H1 (cell line): ENCODE results near the gene YAP1. TPM values are rescaled to one million over a fixed set of nuclear protein-coding genes. Genes with fewer than 3 reads are reported as not detected.

ENCODE experiments used
- CTCF ChIA-PET: fragments of 300-600 bp; sonication (Branson Sonifier 250); formaldehyde crosslinking; loops from one replicate; lab custom pipeline; 2021; ENCODE audit not compliant: partially characterized antibody; lab: Charles Lee
- POLR2A ChIA-PET: fragments of 300-600 bp; sonication (Branson Sonifier 250); formaldehyde crosslinking; loops from one replicate; lab custom pipeline; 2021; ENCODE audit warnings: inconsistent platforms; ENCODE audit not compliant: partially characterized antibody; lab: Charles Lee
- DNase-seq, 2 experiments: peaks; one replicate each; pipeline versions ENCODE4 v3.0.0 to v3.0.0-alpha.2; 2010 to 2022; ENCODE audit warnings: low spot score in 2 of 2, low read depth in 1 of 2, mixed read lengths in 1 of 2
- FAIRE-seq: peaks from 2 replicates; lab custom pipeline; 2011; peaks lifted over from hg19 to GRCh38; lab: Jason Lieb, UNC
- H2AFZ ChIP-seq: 2 replicates; pipeline ENCODE4 v1.8.1; 2012; ENCODE audit warnings: low read length, inconsistent platforms
- H2AK5ac ChIP-seq: 2 replicates; pipeline ENCODE4 v1.6.1; 2013; ENCODE audit warnings: low read depth, low read length
- H2BK120ac ChIP-seq: replicated peaks from 2 replicates; pipeline ENCODE3; 2013; ENCODE audit warnings: low read depth, low read length, inconsistent platforms
- H2BK12ac ChIP-seq: 2 replicates; pipeline ENCODE4 v1.6.1; 2013; ENCODE audit warnings: low read depth, low read length
- H2BK15ac ChIP-seq: 2 replicates; pipeline ENCODE4 v1.6.1; 2013; ENCODE audit warnings: low read length
- H2BK20ac ChIP-seq: 2 replicates; pipeline ENCODE4 v1.6.1; 2013; ENCODE audit warnings: low read length
- H2BK5ac ChIP-seq: 2 replicates; pipeline ENCODE4 v1.6.1; 2013; ENCODE audit warnings: low read depth, low read length
- H3K14ac ChIP-seq: 2 replicates; pipeline ENCODE4 v1.6.1; 2013; ENCODE audit warnings: inconsistent platforms; ENCODE audit not compliant: insufficient read length
- H3K18ac ChIP-seq: 2 replicates; pipeline ENCODE4 v1.6.1; 2013; ENCODE audit warnings: low read length; ENCODE audit errors: extremely low read depth
- H3K23ac ChIP-seq: 2 replicates; pipeline ENCODE4 v1.6.1; 2013; ENCODE audit warnings: inconsistent platforms; ENCODE audit not compliant: insufficient read length
- H3K23me2 ChIP-seq: 2 replicates; pipeline ENCODE4 v1.6.1; 2013; ENCODE audit warnings: low read depth, low read length
- H3K27ac ChIP-seq: 2 replicates; pipeline ENCODE4 v1.6.1; 2011; ENCODE audit warnings: low read depth, low read length, inconsistent platforms
- H3K27me3 ChIP-seq, 4 experiments: replicated peaks in 1 of 4; 1 replicate in 1 of 4; 2 replicates in 3 of 4; pipeline versions ENCODE4 v1.6.1 to v1.8.1; 2011 to 2013; ENCODE audit warnings: low read length in 3 of 4, mild to moderate bottlenecking in 3 of 4, inconsistent platforms in 2 of 4, mixed read lengths in 2 of 4, moderate library complexity in 1 of 4; ENCODE audit not compliant: control insufficient read depth in 3 of 4, insufficient read depth in 3 of 4; ENCODE audit errors: extremely low read depth in 1 of 4
- H3K36me3 ChIP-seq, 4 experiments: 2 replicates each; pipeline versions ENCODE4 v1.6.1 to v1.8.1; 2011 to 2013; ENCODE audit warnings: mild to moderate bottlenecking in 4 of 4, low read length in 3 of 4, moderate library complexity in 2 of 4, control low read depth in 1 of 4, inconsistent platforms in 1 of 4; ENCODE audit not compliant: insufficient read depth in 4 of 4, control insufficient read depth in 2 of 4
- H3K4ac ChIP-seq: replicated peaks from 2 replicates; pipeline ENCODE3; 2013; ENCODE audit warnings: low read length, low read depth, mixed read lengths, inconsistent platforms; ENCODE audit not compliant: insufficient read length
- H3K4me1 ChIP-seq, 4 experiments: replicated peaks in 1 of 4; 1 replicate in 1 of 4; 2 replicates in 3 of 4; pipeline versions ENCODE4 v1.6.1 to v1.8.1; 2011 to 2013; ENCODE audit warnings: low read length in 3 of 4, inconsistent platforms in 2 of 4, mixed read lengths in 1 of 4; ENCODE audit not compliant: insufficient read depth in 4 of 4, control insufficient read depth in 3 of 4
- H3K4me2 ChIP-seq, 2 experiments: 2 replicates each; pipeline versions ENCODE4 v1.6.1 to v1.8.1; 2011 to 2013; ENCODE audit warnings: low read depth in 2 of 2, low read length in 2 of 2, control low read depth in 1 of 2, inconsistent platforms in 1 of 2, mild to moderate bottlenecking in 1 of 2; ENCODE audit not compliant: insufficient read depth in 1 of 2
- H3K4me3 ChIP-seq, 4 experiments: fragments of 200-600, 300-600 bp in 1 of 4; sonication (generic), shearing (Covaris generic), sonication (Bioruptor Twin) in 1 of 4; 2 replicates each; pipeline versions ENCODE4 v1.5.1 to v1.8.1; 2011 to 2016; ENCODE audit warnings: low read length in 4 of 4, low read depth in 3 of 4, control low read depth in 2 of 4, inconsistent platforms in 2 of 4, mild to moderate bottlenecking in 2 of 4, mixed read lengths in 1 of 4, moderate library complexity in 1 of 4; ENCODE audit not compliant: insufficient read depth in 2 of 4; ENCODE audit errors: extremely low read depth in 1 of 4
- H3K56ac ChIP-seq: replicated peaks from 2 replicates; pipeline ENCODE3; 2013; ENCODE audit warnings: low read depth, mild to moderate bottlenecking, mixed read lengths, low read length, inconsistent platforms; ENCODE audit not compliant: insufficient read length
- H3K79me1 ChIP-seq: 2 replicates; pipeline ENCODE4 v1.6.1; 2013; ENCODE audit warnings: low read depth, low read length, control low read depth
- H3K79me2 ChIP-seq, 2 experiments: 2 replicates each; pipeline versions ENCODE4 v1.6.1 to v1.8.1; 2012 to 2013; ENCODE audit warnings: low read length in 2 of 2, mild to moderate bottlenecking in 2 of 2, inconsistent platforms in 1 of 2; ENCODE audit not compliant: insufficient read depth in 2 of 2, control insufficient read depth in 1 of 2
- H3K9ac ChIP-seq, 4 experiments: replicated peaks in 1 of 4; 1 replicate in 1 of 4; 2 replicates in 3 of 4; pipeline versions ENCODE4 v1.6.1 to v1.8.1; 2011 to 2013; ENCODE audit warnings: low read depth in 3 of 4, low read length in 3 of 4, control low read depth in 2 of 4, mild to moderate bottlenecking in 2 of 4, moderate library complexity in 2 of 4, inconsistent platforms in 1 of 4; ENCODE audit errors: extremely low read depth in 1 of 4
- H3K9me3 ChIP-seq, 2 experiments: 2 replicates each; pipeline versions ENCODE4 v1.6.1 to v1.8.1; 2012 to 2013; ENCODE audit warnings: mild to moderate bottlenecking in 2 of 2, moderate library complexity in 2 of 2, control low read depth in 1 of 2, inconsistent platforms in 1 of 2, low read depth in 1 of 2, low read length in 1 of 2, mixed read lengths in 1 of 2; ENCODE audit not compliant: insufficient read depth in 2 of 2
- H4K20me1 ChIP-seq, 2 experiments: replicated peaks in 1 of 2; 2 replicates each; pipeline versions ENCODE3 to v1.8.1; 2011 to 2013; ENCODE audit warnings: inconsistent platforms in 2 of 2, low read length in 2 of 2, mild to moderate bottlenecking in 1 of 2; ENCODE audit not compliant: insufficient read depth in 2 of 2, control insufficient read depth in 1 of 2
- H4K5ac ChIP-seq: 2 replicates; pipeline ENCODE4 v1.6.1; 2013; ENCODE audit warnings: low read length, low read depth, mixed read lengths, inconsistent platforms; ENCODE audit not compliant: insufficient read length
- H4K8ac ChIP-seq: 2 replicates; pipeline ENCODE4 v1.8.0; 2013; ENCODE audit warnings: mild to moderate bottlenecking, moderate library complexity, low read length, inconsistent platforms; ENCODE audit not compliant: insufficient read depth; ENCODE audit errors: extremely low read depth
- H4K91ac ChIP-seq: replicated peaks from 2 replicates; pipeline ENCODE3; 2013; ENCODE audit warnings: low read length, mixed read lengths, inconsistent platforms; ENCODE audit not compliant: insufficient read length
- BACH1 ChIP-seq: IDR thresholded peaks from 2 replicates; pipeline ENCODE4 v1.6.1; 2012; ENCODE audit warnings: low read length, improper control_type of control experiment
- E2F6 ChIP-seq: IDR thresholded peaks from 2 replicates; pipeline ENCODE4 v1.6.1; 2012; ENCODE audit warnings: inconsistent platforms
- GABPA ChIP-seq: IDR thresholded peaks from 2 replicates; pipeline ENCODE4 v1.6.1; 2011; ENCODE audit warnings: mild to moderate bottlenecking, low read length, moderate library complexity, borderline replicate concordance; ENCODE audit not compliant: insufficient read depth
- JUND ChIP-seq: IDR thresholded peaks from 2 replicates; pipeline ENCODE4 v1.6.1; 2011; ENCODE audit warnings: mild to moderate bottlenecking, improper control_type of control experiment, low read length
- KDM1A ChIP-seq: fragments of 200-600, 300-600 bp; sonication (generic); IDR thresholded peaks from 2 replicates; pipeline ENCODE4 v1.7.1; 2016; ENCODE audit warnings: mild to moderate bottlenecking, low read length, borderline replicate concordance
- POLR2AphosphoS5 ChIP-seq: IDR thresholded peaks from 2 replicates; pipeline ENCODE4 v1.6.1; 2011; ENCODE audit warnings: low read depth, low read length
- RAD21 ChIP-seq, 2 experiments: IDR thresholded peaks in 1 of 2; conservative IDR thresholded peaks in 1 of 2; 2 replicates each; pipeline ENCODE4 v1.6.1; 2011; ENCODE audit warnings: low read depth in 2 of 2, low read length in 2 of 2, improper control_type of control experiment in 1 of 2, inconsistent platforms in 1 of 2, mild to moderate bottlenecking in 1 of 2, moderate library complexity in 1 of 2
- RXRA ChIP-seq: IDR thresholded peaks from 2 replicates; pipeline ENCODE4 v1.6.1; 2011; ENCODE audit warnings: low read depth, mild to moderate bottlenecking, low read length, moderate library complexity; ENCODE audit not compliant: insufficient read depth
- SP1 ChIP-seq: IDR thresholded peaks from 2 replicates; pipeline ENCODE4 v1.6.1; 2011; ENCODE audit warnings: low read depth, low read length
- SUZ12 ChIP-seq: fragments of 200-600 bp; sonication (generic); IDR thresholded peaks from 2 replicates; pipeline ENCODE4 v1.6.1; 2012; ENCODE audit warnings: mild to moderate bottlenecking, inconsistent platforms, low read length, moderate library complexity, mixed read lengths
- USF2 ChIP-seq: IDR thresholded peaks from 2 replicates; pipeline ENCODE4 v1.6.1; 2011; ENCODE audit warnings: low read length, improper control_type of control experiment
- WGBS, 2 experiments: shearing (Covaris generic) in 1 of 2; methylation state at CpG; one replicate each; pipeline versions ENCODE4 v1.1.6 to v1.1.7; 2013 to 2015; ENCODE audit warnings: low lambda C conversion rate in 2 of 2, mixed read lengths in 2 of 2, inconsistent platforms in 1 of 2, low coverage in 1 of 2, missing lambda C conversion rate in 1 of 2; ENCODE audit not compliant: insufficient replicate concordance in 2 of 2, insufficient coverage in 1 of 2, insufficient read length in 1 of 2; ENCODE audit errors: extremely low coverage in 1 of 2, missing lambda C conversion rate in 1 of 2; 5-methylcytosine and 5-hydroxymethylcytosine counted together
- polyA plus RNA-seq, 7 experiments: library from polyadenylated mRNA; depleted of rRNA in 3 of 7; stranded (reverse) in 5 of 7; unstranded in 2 of 7; fragments of >200 nt in 5 of 7; fragments of 200-250 nt in 2 of 7; gene quantifications; 1 replicate in 5 of 7; 2 replicates in 1 of 7; 4 replicates in 1 of 7; pipeline versions ENCODE4 v1.2.1 to v1.2.3, GENCODE V29; 2011 to 2013; ENCODE audit warnings: missing spikeins in 2 of 7, mixed read lengths in 2 of 7
- total RNA-seq: library from RNA; stranded (reverse); fragmentation: NEBNext Ultra II Directional; extraction: Animal tissue kit (Norgen Biotek cat#: 25700); gene quantifications from 2 replicates; pipeline ENCODE4 v1.2.1, GENCODE V29; 2021

YAP1 gene
- total and polyA plus RNA-seq, 2 of the 8 experiments (the other 6 are each of a cell fraction or from before 2014, with no cell fraction given): 62.0 to 108 TPM

GRCh38 chr11:102237096-102237735 is 127.0 kb downstream of the YAP1 start:
- H3K9ac ChIP-seq: no peak overlapping the region
- H4K8ac ChIP-seq: no peak overlapping the region
- H3K4me1 ChIP-seq: peaks cover 0 to 4% (median 3%) of the 10 kb centered on the region in 4 experiments
- no peak overlapping the region for H2BK15ac ChIP-seq
- no peak overlapping the region for H2AK5ac ChIP-seq
- whole genome bisulfite sequencing, 2 experiments: 96% methylated on average over 5 of the region's 5 CpGs; no CpG with 5 or more reads in 1 of the 2 experiments
- H3K4me2 ChIP-seq: no peak overlapping the region
- POLR2A ChIA-PET: interaction anchor here (1.3 kb wide), 1 partner anchor 9 kb away, joined by 4 read pairs; no protein-coding TSS in a partner anchor
- no peak overlapping the region for H3K14ac ChIP-seq
- no peak overlapping the region for H2BK12ac ChIP-seq
- DNase-seq (no peak), FAIRE-seq (no peak)
- H3K27ac ChIP-seq: no peak overlapping the region
- H3K4me3 ChIP-seq: no peak overlapping the region
- no peak overlapping the region for H2BK120ac ChIP-seq
- H3K36me3 ChIP-seq: peaks cover 0 to 4% (median 0%) of the 10 kb centered on the region in 4 experiments; a peak in 1 of 8 replicates
- CTCF ChIA-PET: interaction anchor here (3.0 to 4.1 kb wide), 2 partner anchors 17 to 32 kb away, joined by 11 to 32 read pairs; no protein-coding TSS in a partner anchor
- H3K79me2 ChIP-seq: no peaks in the 10 kb centered on the region
- H2BK20ac ChIP-seq: no peak overlapping the region
- no peaks in the 10 kb centered on the region for H4K20me1 ChIP-seq
- no peak overlapping the region for H3K56ac ChIP-seq
- no peaks in the 10 kb centered on the region for H3K27me3 ChIP-seq
- H4K5ac ChIP-seq: no peak overlapping the region
- no peak overlapping the region for H3K18ac ChIP-seq
- H3K23ac ChIP-seq: no peak overlapping the region
- H3K79me1 ChIP-seq: no peaks in the 10 kb centered on the region
- no peak overlapping the region for H4K91ac ChIP-seq
- H3K23me2 ChIP-seq: no peaks in the 10 kb centered on the region
- no peak overlapping the region for H2BK5ac ChIP-seq
- H3K4ac ChIP-seq: no peak overlapping the region
- H2AFZ ChIP-seq: no peak overlapping the region
- H3K9me3 ChIP-seq: no peaks in the 10 kb centered on the region
- no peak for TF ChIP-seq BACH1
- TF ChIP-seq POLR2AphosphoS5: no peak
- TF ChIP-seq E2F6: no peak
- no peak for TF ChIP-seq RXRA
- TF ChIP-seq GABPA: no peak
- no peak for TF ChIP-seq USF2
- TF ChIP-seq JUND: no peak
- no peak for TF ChIP-seq KDM1A
- no peak for TF ChIP-seq SP1
- TF ChIP-seq RAD21 (IDR thresholded peaks at IDR 0.05 in 1 of 2, conservative IDR thresholded peaks at IDR 0.05 in 1 of 2; ENCODE audit: low read depth in 2 of 2, low read length in 2 of 2): no peak
- no peak for TF ChIP-seq SUZ12
